BJ (cell line): ENCODE results near the gene RXFP1. TPM values are rescaled to one million over a fixed set of nuclear protein-coding genes. Genes with fewer than 3 reads are reported as not detected.

ENCODE experiments used
- CTCF ChIA-PET: fragments of 350-600 bp; formaldehyde crosslinking; extraction: SDS; loops from one replicate; lab custom pipeline; 2021; ENCODE audit warnings: antibody characterized with exemption, inconsistent platforms; lab: Yijun Ruan, JAX
- POLR2A ChIA-PET: fragments of 300-600 bp; sonication (Branson Sonifier 250); formaldehyde crosslinking; extraction: SDS; loops from one replicate; lab custom pipeline; 2021; ENCODE audit warnings: antibody characterized with exemption; lab: Charles Lee
- DNase-seq: peaks from one replicate; pipeline ENCODE4 v3.0.0-alpha.2; 2011; ENCODE audit warnings: low read depth
- H3K27me3 ChIP-seq: 2 replicates; pipeline ENCODE4 v1.6.0; 2011; ENCODE audit warnings: low read length; ENCODE audit not compliant: control insufficient read depth, insufficient read depth
- H3K36me3 ChIP-seq: 2 replicates; pipeline ENCODE4 v1.5.1; 2011; ENCODE audit warnings: low read length; ENCODE audit not compliant: control insufficient read depth, insufficient read depth
- H3K4me3 ChIP-seq: 2 replicates; pipeline ENCODE4 v1.5.1; 2011; ENCODE audit warnings: low read depth, mild to moderate bottlenecking, control low read depth, low read length
- CTCF ChIP-seq: IDR thresholded peaks from 2 replicates; pipeline ENCODE4 v1.5.1; 2011; ENCODE audit warnings: low read depth, mild to moderate bottlenecking, control low read depth, inconsistent platforms, low read length, moderate library complexity; ENCODE audit not compliant: insufficient read depth
- polyA plus RNA-seq: library from polyadenylated mRNA; depleted of rRNA; stranded (reverse); fragments of >200 nt; gene quantifications from 2 replicates; pipeline ENCODE4 v1.2.3, GENCODE V29; 2011

The RXFP1 gene
- polyA plus RNA-seq, 1 experiment = 0.17 TPM

- TF ChIP-seq CTCF = no peak
- no peaks in the 10 kb centered on the region for H3K27me3 ChIP-seq
Observed at GRCh38 chr4:158625544-158625943, 103.9 kb downstream of the RXFP1 start.

GRCh38 chr4:158630893-158631292, 109.2 kb downstream of the RXFP1 start:
- ChIA-PET CTCF (interaction anchor here (1.6 to 2.2 kb wide), 2 partner anchors 376 to 378 kb away, joined by 4 to 6 read pairs; no protein-coding TSS in a partner anchor), POLR2A (no interaction called here)
- Histone ChIP-seq H3K36me3 (no peaks in the 10 kb centered on the region), H3K27me3 (no peaks in the 10 kb centered on the region), H3K4me3 (no peak overlapping the region)
- no peak for TF ChIP-seq CTCF
- DNase-seq = no peak

More at GRCh38 chr4:158625544-158625943, 103.9 kb downstream of the RXFP1 start:
- POLR2A ChIA-PET = no interaction called here
- CTCF ChIA-PET = interaction anchor here (0.6 to 4.8 kb wide), 16 partner anchors 11 to 432 kb away, joined by 3 to 27 read pairs (median 4); no protein-coding TSS in a partner anchor
- no peak for DNase-seq
- H3K36me3 ChIP-seq = no peaks in the 10 kb centered on the region
- no peak overlapping the region for H3K4me3 ChIP-seq

GRCh38 chr4:158636619-158637018, 114.9 kb downstream of the RXFP1 start:
- Histone ChIP-seq H3K4me3 (no peak overlapping the region), H3K36me3 (no peaks in the 10 kb centered on the region), H3K27me3 (no peaks in the 10 kb centered on the region; the same call in 1 of the 2 replicates)
- DNase-seq = no peak
- ChIA-PET POLR2A (no interaction called here), CTCF (no interaction called here)
- TF ChIP-seq CTCF = no peak

- Histone ChIP-seq H3K4me3 (no peak overlapping the region), H3K36me3 (no peaks in the 10 kb centered on the region), H3K27me3 (no peaks in the 10 kb centered on the region; the same call in 1 of the 2 replicates)
- ChIA-PET CTCF (no interaction called here), POLR2A (no interaction called here)
- TF ChIP-seq CTCF = no peak
- DNase-seq = no peak
Observed at GRCh38 chr4:158644356-158644755, 122.7 kb downstream of the RXFP1 start.

DNA sequence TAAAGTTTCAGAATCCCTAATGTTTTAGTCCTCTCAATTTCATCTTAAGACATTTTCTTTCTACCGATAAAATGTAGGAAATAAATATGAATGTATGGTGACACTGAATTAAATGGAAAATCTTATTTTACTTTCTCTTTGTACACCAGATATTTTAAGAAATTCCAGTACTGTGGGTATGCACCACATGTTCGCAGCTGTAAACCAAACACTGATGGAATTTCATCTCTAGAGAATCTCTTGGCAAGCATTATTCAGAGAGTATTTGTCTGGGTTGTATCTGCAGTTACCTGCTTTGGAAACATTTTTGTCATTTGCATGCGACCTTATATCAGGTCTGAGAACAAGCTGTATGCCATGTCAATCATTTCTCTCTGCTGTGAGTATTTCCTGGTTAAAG, 123.1 kb downstream of the RXFP1 start:
- Histone ChIP-seq H3K27me3 (no peaks in the 10 kb centered on the region; the same call in 1 of the 2 replicates), H3K4me3 (no peak overlapping the region), H3K36me3 (no peaks in the 10 kb centered on the region)
- CTCF ChIA-PET = no interaction called here
- TF ChIP-seq CTCF = no peak
- POLR2A ChIA-PET = no interaction called here
- DNase-seq = no peak
